Activated effector memory CD4-positive, alpha-beta T cell treated with anti-CD3 and anti-CD28 coated beads, Interleukin-2, amount 50 U/mL, for 16 hours (primary cell): ENCODE results near the gene ACTR1A.
A peak's percentile ranks its signal among the peaks of the same experiment; 100 is the strongest.
"Not testable (repeated sequence)": the region's sequence is repeated elsewhere in the genome, so short reads cannot be mapped to it uniquely, and the experiment has no call there.

Experiments used
- DNase-seq: peaks from one replicate; pipeline ENCODE4 v3.0.0-alpha.2; 2020

The ACTR1A gene

DNA sequence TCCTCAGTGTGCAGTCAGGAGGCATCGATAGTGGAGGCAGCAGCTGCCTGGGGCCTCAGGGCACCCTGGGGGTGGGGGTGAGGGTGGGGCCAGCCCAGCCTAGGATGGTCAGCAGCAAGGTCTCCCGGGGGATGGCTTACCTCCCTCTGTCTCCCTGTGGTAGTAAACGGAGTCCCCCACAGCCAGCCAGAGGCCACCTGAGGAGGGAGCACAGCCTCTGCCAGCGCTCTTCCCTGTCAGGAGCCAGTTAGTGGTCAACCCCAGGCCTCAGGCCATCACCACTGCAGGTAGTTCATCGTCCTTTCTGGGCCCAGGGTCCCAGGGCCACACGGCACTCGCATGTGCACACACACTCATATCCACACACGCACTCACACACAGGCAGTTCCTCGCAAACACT lies 22.1 kb downstream of the ACTR1A start:
- DNase-seq: no peak

DNA sequence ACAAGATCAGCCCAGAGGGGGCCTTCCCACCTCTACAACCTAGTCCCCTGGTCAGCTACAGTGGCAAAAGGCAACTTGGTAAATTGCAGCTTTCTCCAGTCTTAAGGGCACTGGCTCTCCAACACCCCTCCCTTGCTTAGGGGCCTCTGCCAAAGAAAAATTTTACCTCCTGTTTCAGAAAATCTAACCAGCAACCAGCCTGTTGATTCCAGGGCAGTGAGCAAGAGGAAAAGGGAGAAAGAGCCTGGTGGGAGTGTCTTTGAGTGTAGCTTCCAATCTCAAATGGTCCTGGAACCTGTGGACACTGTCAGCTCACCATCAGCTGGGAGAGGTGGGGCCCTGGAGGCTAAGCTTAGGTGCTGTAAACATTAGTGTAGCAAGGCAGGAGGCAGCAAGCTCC lies 22.9 kb downstream of the ACTR1A start:
- DNase-seq: no peak

DNA sequence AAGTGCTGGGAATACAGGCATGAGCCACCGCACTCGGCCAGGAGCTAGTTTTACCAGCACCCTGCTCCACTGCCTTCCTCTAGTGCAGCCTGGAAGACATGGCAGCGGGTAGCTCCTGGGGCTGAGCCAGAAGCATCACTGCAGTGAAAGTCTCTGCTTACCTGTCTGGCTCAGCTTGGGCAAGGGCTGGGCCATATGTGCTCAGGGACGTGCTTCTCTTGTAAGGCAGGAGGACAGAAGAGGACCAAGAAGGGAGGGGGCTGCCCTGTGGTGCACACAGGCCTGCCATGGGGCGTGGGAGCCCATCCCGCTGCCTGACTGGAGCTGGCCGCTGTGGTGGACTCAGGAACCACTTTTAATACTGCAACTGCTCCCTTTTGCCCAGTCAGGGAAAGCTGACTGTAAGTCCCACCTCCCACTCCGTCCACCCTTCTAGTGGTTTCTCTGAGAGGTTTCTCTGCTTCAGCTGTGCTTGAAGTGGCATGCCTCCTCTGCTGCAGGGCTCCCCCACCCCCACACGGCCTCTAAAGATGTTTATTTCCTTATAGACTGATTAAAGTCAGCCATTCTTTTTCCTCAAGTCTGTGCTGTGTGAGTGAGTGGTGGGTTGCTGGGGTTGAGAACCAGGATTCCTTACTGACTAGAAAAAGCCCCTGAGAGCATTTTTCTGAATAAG lies 25.9 kb downstream of the ACTR1A start:
- no peak for DNase-seq

DNA sequence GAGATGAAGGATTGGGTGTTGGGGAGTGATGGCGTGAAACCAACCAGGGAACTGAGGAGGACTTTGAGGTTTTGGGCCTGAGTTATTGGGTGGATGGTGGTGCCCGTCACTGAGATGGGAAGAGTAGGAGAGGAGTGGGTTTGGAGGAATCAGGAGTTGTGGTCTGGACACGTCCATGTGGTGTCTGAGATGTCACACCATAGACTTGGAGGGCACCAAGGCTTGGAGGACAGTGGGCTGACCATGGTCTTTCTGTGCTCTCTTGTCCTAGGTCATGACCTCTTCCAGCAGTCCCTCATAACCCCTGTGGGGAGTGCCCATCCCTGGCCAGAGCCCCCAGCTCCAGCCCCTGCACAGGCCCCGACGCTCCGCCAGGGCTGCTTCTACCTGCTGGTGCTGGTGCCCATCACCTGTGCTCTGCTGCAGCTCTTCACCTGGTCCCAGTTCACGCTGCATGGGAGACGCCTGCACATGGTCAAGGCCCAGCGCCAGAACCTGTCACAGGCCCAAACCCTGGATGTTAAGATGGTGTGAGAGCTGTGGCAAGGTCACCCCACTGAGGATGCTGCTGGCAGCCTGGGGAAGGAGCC lies 27.0 kb downstream of the ACTR1A start:
- no peak for DNase-seq

DNA sequence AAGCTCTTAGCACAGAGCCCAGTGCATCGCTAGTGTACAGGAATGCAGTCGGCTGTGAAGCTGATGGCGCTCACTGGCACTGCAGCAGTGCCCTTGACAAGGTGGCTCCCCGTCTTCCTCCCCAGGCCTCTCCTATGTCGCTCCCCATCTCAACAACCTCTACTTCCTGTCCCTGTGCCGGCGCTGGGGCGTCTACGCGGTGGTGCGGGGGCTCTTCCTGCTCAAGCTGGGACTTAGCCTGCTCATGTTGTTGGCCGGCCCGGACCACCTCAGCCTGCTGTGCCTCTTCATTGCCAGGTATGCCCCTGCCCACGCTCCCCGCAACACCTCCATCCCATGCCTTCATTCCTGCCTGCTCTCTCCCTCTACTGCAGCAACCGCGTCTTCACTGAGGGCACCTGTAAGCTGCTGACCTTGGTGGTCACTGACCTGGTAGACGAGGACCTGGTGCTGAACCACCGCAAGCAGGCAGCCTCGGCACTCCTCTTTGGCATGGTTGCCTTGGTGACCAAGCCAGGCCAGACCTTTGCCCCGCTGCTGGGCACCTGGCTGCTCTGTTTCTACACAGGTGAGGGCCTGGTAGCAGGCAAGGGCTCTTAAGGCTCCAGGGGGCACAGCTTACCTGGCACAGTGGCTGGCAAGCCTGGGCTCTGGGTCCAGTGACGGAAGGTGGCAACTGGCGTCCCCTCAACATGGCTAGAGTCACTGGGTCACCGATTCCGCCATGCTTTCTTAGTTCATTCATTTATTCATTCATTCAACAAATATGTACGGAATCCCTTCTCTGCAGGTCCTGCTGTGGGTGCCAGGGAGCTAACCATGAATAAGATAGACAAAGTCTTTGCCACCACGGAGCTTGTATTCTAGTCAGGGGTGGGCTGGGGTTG lies 28.8 kb downstream of the ACTR1A start:
- peak; percentile 65 for DNase-seq

DNA sequence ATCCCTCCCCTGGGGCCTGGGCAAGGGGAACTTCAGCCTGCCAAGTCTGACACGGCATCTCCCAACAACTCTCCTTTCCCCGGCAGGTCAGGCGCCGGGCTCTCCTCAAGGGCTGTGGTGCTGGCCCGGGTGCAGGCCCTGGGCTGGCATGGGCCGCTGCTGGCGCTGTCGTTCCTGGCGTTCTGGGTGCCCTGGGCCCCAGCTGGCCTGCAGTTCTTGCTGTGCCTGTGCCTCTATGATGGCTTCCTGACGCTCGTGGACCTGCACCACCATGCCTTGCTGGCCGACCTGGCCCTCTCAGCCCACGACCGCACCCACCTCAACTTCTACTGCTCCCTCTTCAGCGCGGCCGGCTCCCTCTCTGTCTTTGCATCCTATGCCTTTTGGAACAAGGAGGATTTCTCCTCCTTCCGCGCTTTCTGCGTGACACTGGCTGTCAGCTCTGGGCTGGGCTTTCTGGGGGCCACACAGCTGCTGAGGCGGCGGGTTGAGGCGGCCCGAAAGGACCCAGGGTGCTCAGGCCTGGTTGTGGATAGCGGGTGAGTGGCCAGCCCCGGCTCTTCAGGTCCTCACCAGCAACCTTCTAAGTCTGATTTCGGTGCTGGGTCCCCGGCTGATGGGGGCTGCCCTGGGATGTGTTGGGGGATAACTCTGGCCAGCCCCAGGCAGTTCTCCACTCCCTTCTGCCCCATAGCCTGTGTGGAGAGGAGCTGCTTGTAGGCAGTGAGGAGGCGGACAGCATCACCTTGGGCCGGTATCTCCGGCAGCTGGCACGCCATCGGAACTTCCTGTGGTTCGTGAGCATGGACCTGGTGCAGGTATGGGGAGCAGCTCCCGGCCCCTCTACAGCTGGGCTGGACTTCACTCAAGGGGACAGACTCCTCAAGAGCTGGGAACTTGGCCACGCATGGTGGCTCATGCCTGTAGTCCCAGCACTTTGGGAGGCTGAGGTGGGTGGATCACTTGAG lies 31.6 kb downstream of the ACTR1A start:
- DNase-seq: no peak

DNA sequence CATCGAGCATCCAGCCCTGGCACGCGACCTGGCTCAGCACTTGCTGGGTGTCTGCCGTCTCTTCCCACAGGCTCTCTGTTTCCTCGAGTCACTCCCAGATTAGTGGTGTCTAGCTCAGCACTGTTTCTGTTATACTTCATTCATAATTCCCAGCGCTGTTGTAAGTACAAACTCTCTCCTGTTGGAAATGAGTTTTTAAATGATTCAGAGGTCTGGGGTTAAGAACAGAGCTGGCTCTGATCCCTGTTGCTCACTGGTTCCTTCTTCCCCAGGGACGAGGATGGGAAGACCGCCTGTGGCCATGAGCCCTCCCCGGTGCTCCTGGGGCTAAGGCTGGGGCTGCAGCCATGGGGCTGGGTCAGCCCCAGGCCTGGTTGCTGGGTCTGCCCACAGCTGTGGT lies 33.8 kb downstream of the ACTR1A start:
- DNase-seq: no peak

DNA sequence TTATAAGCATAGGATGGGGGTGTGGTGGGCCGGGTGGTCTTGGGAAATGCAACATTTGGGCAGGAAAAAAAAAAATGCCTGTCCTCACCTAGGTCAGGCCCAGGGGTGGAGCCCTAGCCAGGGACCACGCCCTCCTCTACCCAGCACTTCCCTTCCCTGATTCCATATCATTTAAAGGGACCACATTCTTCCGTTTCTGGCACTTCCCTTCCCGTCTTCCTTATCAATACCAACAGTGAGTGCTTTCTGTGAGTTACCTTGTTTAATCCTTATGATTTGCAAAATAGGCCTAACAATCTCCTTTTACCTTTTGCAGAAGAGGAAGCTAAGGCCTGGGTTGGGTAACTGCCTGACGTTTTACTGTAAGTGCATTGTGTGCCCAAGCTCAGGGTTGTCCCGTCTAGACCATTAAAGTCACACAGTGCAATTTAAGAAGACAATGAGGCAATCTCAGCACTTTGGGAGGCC lies 34.5 kb downstream of the ACTR1A start:
- DNase-seq: no peak

DNA sequence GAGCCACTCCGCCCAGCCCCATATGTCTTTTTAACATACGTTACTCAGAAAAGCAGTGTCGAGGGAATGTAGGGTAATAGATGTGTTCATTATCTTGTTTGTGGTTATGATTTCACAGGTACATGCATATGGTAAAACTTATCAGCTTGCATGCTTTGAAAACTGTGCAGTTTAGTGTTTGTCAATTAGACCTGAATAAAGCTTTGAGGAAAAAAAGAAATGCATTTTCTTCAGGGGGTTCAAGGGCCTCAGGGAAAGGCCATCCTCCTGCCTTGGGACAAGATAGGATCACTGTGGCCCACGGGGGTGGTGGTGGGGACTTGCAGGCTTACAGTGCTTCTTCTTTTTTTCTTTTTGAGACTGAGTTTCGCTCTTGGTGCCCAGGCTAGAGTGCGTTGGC lies 35.2 kb downstream of the ACTR1A start:
- no peak for DNase-seq

DNA sequence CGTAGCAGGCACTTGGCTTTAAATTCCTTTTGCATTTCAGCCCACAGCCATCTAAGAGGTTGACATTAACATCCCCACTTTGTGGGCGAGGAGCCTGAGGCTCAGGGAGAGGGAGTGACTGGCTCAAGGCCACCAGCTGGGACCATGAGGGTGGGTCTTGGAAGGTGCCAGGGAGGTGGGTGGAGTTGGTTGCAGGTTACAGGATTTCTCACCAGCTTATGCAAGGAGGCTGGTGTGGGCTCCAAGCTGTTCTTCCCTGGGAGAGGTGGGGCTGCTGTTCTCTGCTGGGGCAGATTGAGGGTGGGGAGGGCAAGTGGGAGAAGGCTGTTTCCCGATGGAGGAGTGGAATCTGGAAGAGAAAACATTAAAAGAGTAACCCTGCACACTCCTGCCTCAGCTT lies 37.0 kb downstream of the ACTR1A start:
- DNase-seq: no peak

DNA sequence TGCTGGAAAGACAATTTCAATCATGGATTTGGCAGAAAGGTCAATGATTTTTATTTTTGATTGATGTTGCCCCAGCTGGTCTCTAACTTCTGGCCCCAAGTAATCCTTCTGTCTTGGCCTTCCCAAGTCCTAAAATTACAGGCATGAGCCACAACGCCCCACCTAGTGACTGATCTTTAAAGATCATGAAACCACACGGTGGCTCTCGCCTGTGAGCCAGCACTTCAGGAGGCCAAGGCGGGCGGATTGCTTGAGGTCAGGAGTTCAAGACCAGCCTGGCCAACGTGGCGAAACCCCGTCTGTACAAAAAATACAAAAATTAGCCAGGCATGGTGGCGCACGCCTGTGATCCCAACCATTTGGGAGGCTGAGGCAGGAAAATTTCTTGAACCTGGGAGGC lies 38.5 kb downstream of the ACTR1A start:
- DNase-seq: no peak

DNA sequence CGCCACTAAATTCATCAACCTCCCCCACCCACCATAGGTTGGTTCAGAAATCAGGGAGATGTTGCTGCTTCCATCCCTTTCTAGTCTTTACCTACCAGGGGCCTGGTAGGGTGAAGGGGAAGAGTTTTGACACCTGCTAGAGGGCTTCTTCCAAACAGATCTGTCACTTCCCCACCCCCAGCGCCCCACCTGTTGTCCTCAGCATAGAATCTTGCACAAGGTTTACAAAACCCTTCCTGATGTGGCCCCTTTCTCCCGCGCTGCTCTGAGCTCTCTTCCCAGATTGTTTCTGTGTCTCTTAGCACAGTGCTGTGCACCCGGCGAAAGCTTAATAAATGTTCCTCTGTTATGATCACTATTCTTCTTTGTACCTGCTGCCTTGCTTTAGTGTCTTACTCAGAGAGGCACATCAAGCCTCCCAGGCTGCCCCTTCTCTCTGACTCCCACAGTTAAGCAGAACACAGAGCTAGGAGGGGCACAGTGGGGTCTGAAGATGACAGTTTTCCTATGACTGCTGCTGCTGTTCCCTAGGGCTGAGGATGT lies 39.9 kb downstream of the ACTR1A start:
- no peak for DNase-seq

DNA sequence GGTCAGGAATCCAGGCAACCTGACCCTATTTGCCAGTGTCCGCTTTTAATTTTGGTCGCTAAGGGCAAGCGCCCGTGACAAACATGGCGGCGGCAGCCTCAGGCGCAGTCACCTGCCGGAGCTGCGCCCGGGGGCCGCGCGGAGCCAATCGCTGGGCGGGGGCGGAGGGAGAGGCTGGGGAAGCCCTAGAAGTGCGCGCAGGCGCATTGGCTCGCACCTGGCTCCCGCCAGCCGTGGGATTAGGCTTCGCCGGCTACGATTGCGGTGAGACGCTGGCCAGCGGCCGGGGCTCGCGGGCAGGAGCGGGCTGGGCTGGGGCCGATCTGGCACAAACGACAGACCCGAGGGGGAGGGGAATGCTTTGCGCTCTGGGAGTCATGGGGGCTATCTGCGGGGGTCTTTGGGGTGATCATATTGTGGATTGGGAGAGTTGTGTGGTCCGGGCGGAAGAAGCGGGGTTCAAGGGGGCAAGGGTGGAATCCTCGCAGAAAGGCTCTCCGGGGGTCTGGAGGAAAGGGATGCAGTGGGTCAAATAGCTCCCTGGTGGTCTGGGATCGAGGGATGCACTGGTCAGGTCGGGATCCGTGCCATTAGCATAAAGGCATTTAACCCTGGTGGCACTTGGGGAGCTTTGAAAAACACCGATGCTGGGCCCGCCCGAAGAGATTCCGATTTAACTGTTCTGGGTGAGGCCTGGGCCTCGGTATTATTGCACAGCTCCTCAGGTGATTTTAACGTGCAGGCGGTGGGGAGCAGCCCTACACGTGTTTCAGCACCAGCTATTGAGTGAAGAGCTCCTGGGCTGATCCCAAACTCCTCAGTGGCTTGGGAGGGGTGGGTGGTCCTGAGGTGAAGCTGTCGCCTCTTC lies 41.1 kb downstream of the ACTR1A start:
- DNase-seq: peak; percentile 98

DNA sequence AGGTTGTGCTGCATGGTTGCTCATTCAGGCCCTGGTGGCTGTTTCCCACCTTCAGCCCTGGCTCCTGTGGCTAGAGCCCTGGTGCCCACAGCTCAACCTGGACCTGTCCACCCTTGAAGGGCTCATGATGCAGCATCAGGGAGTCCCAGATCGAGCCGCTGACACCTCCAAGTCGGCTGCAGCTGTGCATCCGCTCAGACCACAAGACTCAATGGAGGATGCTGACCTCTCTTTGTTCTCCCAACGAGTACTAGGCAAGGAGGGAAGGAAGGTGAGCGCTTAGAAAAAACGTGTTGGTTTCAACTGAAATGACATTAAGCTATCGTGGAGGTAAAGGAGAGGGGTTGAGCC lies 41.7 kb downstream of the ACTR1A start:
- DNase-seq: no peak

DNA sequence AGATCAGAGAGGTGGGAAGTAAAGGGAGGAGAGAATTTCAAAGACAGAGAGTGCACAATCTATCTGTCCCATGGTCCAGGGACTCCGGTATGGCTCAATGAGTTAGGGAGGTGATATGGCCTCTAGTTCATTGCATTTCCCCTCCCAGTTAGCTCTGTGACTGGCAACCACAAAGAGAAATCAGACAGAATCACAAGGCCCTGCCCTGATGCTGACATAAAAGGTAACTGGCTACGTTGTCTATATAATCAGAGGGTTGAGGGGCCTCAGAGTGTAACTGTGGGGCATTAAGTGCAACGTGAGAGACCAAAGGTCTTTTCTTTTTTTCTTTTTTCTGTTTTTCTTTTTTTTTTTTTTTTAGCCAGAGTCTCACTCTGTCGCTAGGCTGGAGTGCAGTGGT lies 43.9 kb downstream of the ACTR1A start:
- DNase-seq: no peak

DNA sequence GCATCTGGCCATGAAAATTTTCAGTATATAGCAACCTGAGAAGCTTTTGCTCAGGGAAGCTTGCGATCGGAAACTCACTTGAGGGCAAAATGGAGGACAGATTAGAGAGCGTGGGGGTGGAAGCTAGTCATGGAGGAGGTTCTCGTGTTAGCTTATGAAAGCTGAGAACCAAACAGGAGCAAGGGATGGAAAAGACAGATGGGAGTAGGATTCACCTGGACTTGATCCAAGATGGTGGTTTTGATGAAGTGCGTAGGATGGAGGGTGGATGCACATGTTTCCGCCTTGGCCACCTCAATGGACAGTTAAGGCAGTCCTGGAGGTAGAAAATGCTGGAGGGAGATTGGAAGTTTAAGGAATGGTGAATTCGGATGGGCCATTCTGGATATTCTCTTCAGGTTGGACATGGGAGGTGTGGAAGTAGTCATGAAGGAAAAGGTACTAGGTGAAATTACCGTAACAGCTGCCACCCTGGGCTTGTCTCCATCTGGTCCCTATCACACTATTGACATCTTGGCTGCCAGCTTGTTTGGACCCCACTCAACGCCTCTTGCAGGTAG lies 44.8 kb downstream of the ACTR1A start:
- no peak for DNase-seq

DNA sequence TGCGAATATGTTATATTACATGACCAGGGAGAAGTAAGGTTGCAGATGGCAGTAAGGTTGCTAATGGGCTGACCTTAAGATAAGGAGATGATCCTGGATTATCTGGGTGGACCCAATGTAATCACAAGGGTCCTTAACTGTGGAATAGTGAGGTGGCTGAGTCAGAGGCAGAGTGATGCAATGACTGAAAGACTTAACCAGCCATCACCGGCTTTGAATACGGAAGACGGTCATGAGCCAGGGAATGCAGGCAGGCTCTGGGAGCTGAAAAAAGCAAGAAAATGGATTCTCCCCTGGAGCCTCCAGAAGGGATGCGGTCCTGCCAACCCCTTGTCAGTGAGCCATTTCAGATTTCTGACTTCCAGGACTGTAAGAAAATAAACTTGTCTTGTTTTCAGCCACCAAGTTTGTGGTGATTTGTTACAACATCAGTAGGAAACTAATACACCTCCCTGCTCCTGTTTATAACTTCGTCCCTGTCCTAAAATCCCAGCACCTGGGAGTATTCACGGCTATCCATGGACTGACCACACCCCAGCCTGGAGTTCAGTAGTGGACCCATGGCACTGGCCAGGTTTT lies 46.5 kb downstream of the ACTR1A start:
- DNase-seq: no peak

DNA sequence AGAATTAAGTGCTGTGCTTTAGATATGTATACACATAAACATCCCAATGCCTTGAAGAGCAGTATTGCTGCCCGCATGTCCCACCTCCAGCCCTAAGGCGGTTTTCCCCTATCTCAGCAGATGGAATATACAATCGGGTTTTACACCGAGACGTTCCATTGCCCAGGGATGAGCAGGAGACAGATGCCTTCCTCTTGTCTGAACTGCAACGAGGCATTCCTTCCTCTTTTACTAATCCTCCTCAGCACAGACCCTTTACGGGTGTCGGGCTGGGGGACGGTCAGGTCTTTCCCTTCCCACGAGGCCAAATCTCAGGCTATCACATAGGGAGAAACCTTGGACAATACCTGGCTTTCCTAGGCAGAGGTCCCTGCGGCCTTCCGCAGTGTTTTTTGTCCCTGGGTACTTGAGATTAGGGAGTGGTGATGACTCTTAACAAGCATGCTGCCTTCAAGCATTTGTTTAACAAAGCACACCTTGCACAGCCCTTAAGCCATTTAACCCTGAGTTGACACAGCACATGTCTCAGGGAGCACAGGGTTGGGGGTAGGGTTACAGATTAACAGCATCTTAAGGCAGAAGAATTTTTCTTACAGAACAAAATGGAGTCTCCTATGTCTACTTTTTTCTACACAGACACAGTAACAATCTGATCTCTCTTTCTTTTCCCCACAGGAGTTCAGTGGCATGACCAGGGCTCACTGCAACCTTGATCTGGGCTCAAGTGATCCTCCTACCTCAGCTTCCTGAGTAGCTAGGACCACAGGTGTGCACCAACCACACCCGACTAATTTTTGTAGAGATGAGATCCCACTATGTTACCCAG lies 47.6 kb downstream of the ACTR1A start:
- DNase-seq: not testable (repeated sequence)

DNA sequence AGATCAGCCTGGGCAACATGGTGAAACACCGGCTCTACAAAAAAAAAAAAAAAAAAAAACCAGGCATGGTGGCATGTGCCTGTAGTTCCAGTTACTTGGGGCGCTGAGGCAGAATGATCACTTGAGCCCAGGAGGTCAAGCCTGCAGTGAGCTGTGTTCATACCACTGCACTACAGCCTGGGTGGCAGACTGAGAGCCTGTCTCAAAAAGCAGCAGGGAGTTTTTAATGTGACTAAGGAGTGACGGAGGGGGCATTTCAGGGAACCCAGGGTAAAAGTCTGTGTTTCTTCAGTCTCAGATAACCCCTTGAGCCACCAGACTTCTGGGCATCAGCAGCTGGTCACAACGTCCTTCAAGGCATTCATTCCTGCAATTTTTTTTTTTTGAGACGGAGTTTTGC lies 49.0 kb downstream of the ACTR1A start:
- no peak for DNase-seq
